ENCODE measurements around the gene AGER. TPM values are rescaled to one million over a fixed set of nuclear protein-coding genes. Genes with fewer than 3 reads are reported as not detected.

Gene AGER
- total and polyA plus RNA-seq, 2 experiments from 2014 or later, result 4.8 to 13.5 TPM

DNA sequence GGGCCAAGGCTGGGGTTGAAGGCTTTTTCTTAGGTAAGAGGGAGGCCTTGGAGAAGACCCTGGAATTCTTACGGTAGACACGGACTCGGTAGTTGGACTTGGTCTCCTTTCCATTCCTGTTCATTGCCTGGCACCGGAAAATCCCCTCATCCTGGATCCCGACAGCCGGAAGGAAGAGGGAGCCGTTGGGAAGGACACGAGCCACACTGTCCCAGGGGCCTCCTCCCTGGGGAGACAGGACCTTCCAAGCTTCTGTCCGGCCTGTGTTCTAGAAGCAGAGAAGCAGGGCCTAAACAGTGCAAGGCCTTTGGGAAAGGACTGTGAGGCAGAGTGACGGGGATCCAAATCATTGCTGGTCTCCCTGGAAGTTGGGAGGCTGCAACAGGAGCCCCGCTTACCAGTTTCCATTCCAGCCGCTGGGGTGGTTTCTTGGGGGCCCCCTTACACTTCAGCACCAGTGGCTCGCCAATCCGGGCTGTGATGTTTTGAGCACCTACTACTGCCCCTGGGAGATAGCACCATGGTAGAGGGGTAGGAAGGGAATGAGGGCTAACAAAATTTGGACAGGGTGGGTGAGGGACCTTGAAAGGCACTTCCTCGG, 470 bp downstream of the AGER start:
- DNase-seq (ENCODE audit: low read depth in 1 of 2, low spot score in 1 of 2), result no peak
- Histone ChIP-seq H3K4me3 (no peak overlapping the region), H3K27ac (peak overlapping the region; percentile 71), H3K36me3 (peaks cover 15% of the 10 kb centered on the region), H3K9me3 (ENCODE audit: low read depth) (no peaks in the 10 kb centered on the region), H3K4me1 (ENCODE audit: low read depth) (peaks cover 9% of the 10 kb centered on the region), H3K27me3 (no peaks in the 10 kb centered on the region)
- TF ChIP-seq, protein P1, sequence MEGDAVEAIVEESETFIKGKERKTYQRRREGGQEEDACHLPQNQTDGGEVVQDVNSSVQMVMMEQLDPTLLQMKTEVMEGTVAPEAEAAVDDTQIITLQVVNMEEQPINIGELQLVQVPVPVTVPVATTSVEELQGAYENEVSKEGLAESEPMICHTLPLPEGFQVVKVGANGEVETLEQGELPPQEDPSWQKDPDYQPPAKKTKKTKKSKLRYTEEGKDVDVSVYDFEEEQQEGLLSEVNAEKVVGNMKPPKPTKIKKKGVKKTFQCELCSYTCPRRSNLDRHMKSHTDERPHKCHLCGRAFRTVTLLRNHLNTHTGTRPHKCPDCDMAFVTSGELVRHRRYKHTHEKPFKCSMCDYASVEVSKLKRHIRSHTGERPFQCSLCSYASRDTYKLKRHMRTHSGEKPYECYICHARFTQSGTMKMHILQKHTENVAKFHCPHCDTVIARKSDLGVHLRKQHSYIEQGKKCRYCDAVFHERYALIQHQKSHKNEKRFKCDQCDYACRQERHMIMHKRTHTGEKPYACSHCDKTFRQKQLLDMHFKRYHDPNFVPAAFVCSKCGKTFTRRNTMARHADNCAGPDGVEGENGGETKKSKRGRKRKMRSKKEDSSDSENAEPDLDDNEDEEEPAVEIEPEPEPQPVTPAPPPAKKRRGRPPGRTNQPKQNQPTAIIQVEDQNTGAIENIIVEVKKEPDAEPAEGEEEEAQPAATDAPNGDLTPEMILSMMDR (IDR thresholded peaks at IDR 0.05; ENCODE audit: low read depth, low read length), result no peak

DNA sequence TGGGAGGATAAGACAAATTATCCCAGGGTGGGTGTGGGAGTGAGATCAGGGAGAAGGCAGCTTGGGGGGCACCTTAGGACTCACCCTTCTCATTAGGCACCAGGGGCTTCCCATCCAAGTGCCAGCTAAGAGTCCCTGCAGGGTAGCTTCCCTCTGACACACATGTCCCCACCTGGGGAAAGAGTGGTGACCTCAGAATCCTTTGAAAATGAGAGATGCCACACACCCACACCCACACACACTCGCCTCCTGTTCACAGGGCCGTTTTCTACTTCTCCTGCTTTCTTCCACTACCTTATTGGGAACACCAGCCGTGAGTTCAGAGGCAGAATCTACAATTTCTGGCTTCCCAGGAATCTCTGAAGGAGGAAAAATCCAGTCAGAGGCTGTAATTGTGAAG, 1.0 kb downstream of the AGER start:
- no peaks in the 10 kb centered on the region for H3K9me3 ChIP-seq (ENCODE audit: low read depth)
- peaks cover 6% of the 10 kb centered on the region for H3K4me1 ChIP-seq (ENCODE audit: low read depth)
- no peaks in the 10 kb centered on the region for H3K27me3 ChIP-seq
- H3K36me3 ChIP-seq, result peaks cover 15% of the 10 kb centered on the region
- H3K27ac ChIP-seq, result peak overlapping the region; percentile 71
- no peak for DNase-seq (ENCODE audit: low read depth in 1 of 2, low spot score in 1 of 2)
- no peak overlapping the region for H3K4me3 ChIP-seq
- TF ChIP-seq, protein P1 (IDR thresholded peaks at IDR 0.05; ENCODE audit: low read depth, low read length), result no peak

DNA sequence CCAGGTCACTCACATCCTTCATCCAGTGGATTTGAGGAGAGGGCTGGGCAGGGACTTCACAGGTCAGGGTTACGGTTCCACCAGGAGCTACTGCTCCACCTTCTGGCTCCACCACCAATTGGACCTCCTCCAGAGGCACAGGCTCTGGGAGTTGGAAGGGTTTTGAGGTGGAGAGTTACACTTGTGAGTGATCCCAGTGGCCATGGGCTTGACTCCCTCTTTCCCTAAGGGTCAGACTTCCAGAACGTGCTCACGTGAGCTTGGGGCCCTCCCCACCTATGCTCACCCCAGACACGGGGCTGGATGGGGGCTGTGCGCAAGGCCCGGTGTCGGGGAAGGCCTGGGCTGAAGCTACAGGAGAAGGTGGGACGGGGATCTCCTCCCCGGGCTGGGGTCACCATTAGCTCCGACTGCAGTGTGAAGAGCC, 1.5 kb downstream of the AGER start:
- Histone ChIP-seq H3K27me3 (no peaks in the 10 kb centered on the region), H3K4me3 (no peak overlapping the region), H3K27ac (peak overlapping the region; percentile 71), H3K36me3 (peaks cover 13% of the 10 kb centered on the region), H3K4me1 (ENCODE audit: low read depth) (peaks cover 6% of the 10 kb centered on the region), H3K9me3 (ENCODE audit: low read depth) (no peaks in the 10 kb centered on the region)
- no peak for DNase-seq (ENCODE audit: low read depth in 1 of 2, low spot score in 1 of 2)
- TF ChIP-seq, protein P1 (IDR thresholded peaks at IDR 0.05; ENCODE audit: low read depth, low read length), result no peak

DNA sequence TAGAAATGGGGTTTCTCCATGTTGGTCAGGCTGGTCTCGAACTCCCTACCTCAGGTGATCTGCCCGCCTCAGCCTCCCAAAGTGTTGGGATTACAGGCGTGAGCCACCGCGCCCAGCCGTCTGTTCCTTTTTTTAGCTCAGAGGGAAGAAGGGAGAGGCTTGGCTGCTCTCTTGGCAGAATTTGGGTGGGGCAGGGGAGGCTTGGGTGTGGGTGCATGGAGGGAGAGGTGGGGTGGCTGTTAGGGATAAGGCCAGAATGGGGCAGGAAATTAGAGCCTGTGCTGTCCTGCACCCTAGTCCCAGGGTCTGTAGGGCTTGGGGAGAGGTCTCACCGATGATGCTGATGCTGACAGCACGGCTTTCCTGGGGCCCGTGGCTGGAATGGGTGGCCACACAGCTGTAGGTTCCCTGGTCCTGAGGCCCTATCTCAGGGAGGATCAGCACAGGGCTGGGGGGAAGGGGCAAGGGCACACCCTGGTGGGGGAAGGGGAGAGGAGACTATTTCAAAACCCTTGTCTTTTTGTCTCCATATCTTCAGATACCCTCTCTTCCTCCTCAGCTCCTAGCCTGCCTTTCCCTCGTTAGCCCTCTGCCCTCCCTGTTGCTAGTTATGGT, 2.0 kb downstream of the AGER start:
- H3K27ac ChIP-seq, result peak overlapping the region; percentile 71
- TF ChIP-seq, protein P1 (IDR thresholded peaks at IDR 0.05; ENCODE audit: low read depth, low read length), result no peak
- no peaks in the 10 kb centered on the region for H3K27me3 ChIP-seq
- DNase-seq (ENCODE audit: low read depth in 1 of 2, low spot score in 1 of 2), result no peak
- H3K36me3 ChIP-seq, result peaks cover 8% of the 10 kb centered on the region
- H3K4me3 ChIP-seq, result no peak overlapping the region
- H3K4me1 ChIP-seq (ENCODE audit: low read depth), result peaks cover 6% of the 10 kb centered on the region
- no peaks in the 10 kb centered on the region for H3K9me3 ChIP-seq (ENCODE audit: low read depth)

DNA sequence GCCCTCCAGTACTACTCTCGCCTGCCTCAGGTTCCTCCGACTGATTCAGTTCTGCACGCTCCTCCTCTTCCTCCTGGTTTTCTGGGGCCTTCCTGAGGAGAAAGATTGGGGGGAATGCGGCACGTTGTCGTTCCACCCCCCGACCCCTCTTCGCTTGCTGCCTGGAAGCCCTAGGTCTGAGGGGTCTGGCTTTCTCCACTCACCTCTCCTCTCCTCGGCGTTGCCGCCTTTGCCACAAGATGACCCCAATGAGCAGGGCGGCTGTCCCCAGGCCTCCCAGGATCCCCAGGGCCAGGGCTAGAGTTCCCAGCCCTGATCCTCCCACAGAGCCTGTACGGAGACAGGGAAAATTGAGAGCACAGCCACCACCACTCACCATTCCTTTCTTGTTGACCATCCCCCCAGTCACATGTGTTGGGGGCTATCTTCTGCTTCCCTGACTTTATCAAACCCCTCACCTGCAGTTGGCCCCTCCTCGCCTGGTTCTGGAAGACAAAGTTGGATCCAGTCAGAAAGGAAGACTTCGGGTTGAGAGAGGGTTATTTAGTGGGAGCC, 2.8 kb downstream of the AGER start:
- H3K36me3 ChIP-seq, result no peaks in the 10 kb centered on the region
- peaks cover 14% of the 10 kb centered on the region for H3K4me1 ChIP-seq (ENCODE audit: low read depth)
- H3K4me3 ChIP-seq, result no peak overlapping the region
- H3K27me3 ChIP-seq, result no peaks in the 10 kb centered on the region
- no peak overlapping the region for H3K27ac ChIP-seq
- TF ChIP-seq, protein P1 (IDR thresholded peaks at IDR 0.05; ENCODE audit: low read depth, low read length), result no peak
- DNase-seq (ENCODE audit: low read depth in 1 of 2, low spot score in 1 of 2), result no peak
- no peaks in the 10 kb centered on the region for H3K9me3 ChIP-seq (ENCODE audit: low read depth)

Measured in cardiac muscle cell (in vitro differentiated cells and primary cell).